ENCODE results near the gene PHYHIPL.

GRCh38 chr10:59126991-59127390, 49.5 kb upstream of the PHYHIPL start:
- TF ChIP-seq CTCF (IDR thresholded peaks at IDR 0.05): no peak
- no peak for TF ChIP-seq POLR2A (IDR thresholded peaks at IDR 0.05)

Data from thyroid gland (tissue), 4 donors.